Adipose tissue (tissue), 3 donors: ENCODE results near the gene UROS. TPM values are rescaled to one million over a fixed set of nuclear protein-coding genes. Genes with fewer than 3 reads are reported as not detected.

Experiments used
- H3K27ac ChIP-seq: one replicate; pipeline ENCODE4 v1.5.1; 2013; ENCODE audit warnings: low read depth, low read length
- WGBS, 3 donors: extraction: QIAGEN DNeasy Blood & Tissue Kit; methylation state at CpG; one replicate each; pipeline ENCODE4 v1.1.7; 2013; 5-methylcytosine and 5-hydroxymethylcytosine counted together
- polyA plus RNA-seq, 3 donors: library from polyadenylated mRNA; stranded (reverse); fragments of 200-250 nt; gene quantifications; one replicate each; pipeline ENCODE4 v1.2.3, GENCODE V29; 2013
- donor health status: healthy with polysubstance abuse.
- donor health status: Bipolar disorder and iron deficiency.
- donor health status: healthy.

UROS gene
- polyA plus RNA-seq, 3 donors = 17.1 to 56.3 (median 56.1) TPM

- 92 to 94% (median 93%) methylated on average over 31 to 32 of the region's 32 CpGs for WGBS, 3 donors
These were observed 48.4 kb downstream of the UROS start for GRCh38 chr10:125774581-125775191.

GRCh38 chr10:125773687-125774543 is 49.1 kb downstream of the UROS start:
- 70 to 82% (median 75%) methylated on average over 55 to 75 of the region's 75 CpGs for WGBS, 3 donors
- H3K27ac ChIP-seq = no peak overlapping the region

More at GRCh38 chr10:125774581-125775191, 48.4 kb downstream of the UROS start:
- no peak overlapping the region for H3K27ac ChIP-seq

- H3K27ac ChIP-seq = no peak overlapping the region
- WGBS, 3 donors = 91 to 94% (median 93%) methylated on average over 10 to 11 of the region's 11 CpGs
These were observed 50.2 kb downstream of the UROS start for GRCh38 chr10:125772864-125773180.

GRCh38 chr10:125772112-125772863 is 50.8 kb downstream of the UROS start:
- no peak overlapping the region for H3K27ac ChIP-seq
- WGBS, 3 donors = 86 to 95% (median 92%) methylated on average over 28 of the region's 28 CpGs

GRCh38 chr10:125770844-125771243 is 52.2 kb downstream of the UROS start:
- no peak overlapping the region for H3K27ac ChIP-seq
- WGBS, 3 donors = 89 to 95% (median 92%) methylated on average over 5 of the region's 5 CpGs

- WGBS, 3 donors = 87 to 94% (median 91%) methylated on average over 12 of the region's 12 CpGs
- no peak overlapping the region for H3K27ac ChIP-seq
These were observed 53.9 kb downstream of the UROS start for GRCh38 chr10:125769175-125769574.

- no peak overlapping the region for H3K27ac ChIP-seq
- 54 to 66% (median 61%) methylated on average over 4 of the region's 4 CpGs for WGBS, 3 donors
These were observed 54.7 kb downstream of the UROS start for GRCh38 chr10:125768219-125768855.

- 31 to 76% (median 63%) methylated on average over 4 of the region's 4 CpGs for WGBS, 3 donors
- no peak overlapping the region for H3K27ac ChIP-seq
These were observed 56.5 kb downstream of the UROS start for GRCh38 chr10:125766511-125766910.

GRCh38 chr10:125765835-125766234 is 57.2 kb downstream of the UROS start:
- 76 to 93% (median 79%) methylated on average over 2 of the region's 2 CpGs for WGBS, 3 donors
- no peak overlapping the region for H3K27ac ChIP-seq

- H3K27ac ChIP-seq = no peak overlapping the region
- WGBS, 3 donors = 91 to 94% (median 91%) methylated on average over 24 of the region's 24 CpGs
These were observed 60.1 kb downstream of the UROS start for GRCh38 chr10:125762692-125763648.

GRCh38 chr10:125761961-125762360 is 61.1 kb downstream of the UROS start:
- WGBS, 3 donors = 54 to 69% (median 55%) methylated on average over 1 of the region's 1 CpG
- no peak overlapping the region for H3K27ac ChIP-seq

- no peak overlapping the region for H3K27ac ChIP-seq
- WGBS, 3 donors = 89 to 100% (median 93%) methylated on average over 4 of the region's 4 CpGs
These were observed 65.3 kb downstream of the UROS start for GRCh38 chr10:125757742-125758141.

- no peak overlapping the region for H3K27ac ChIP-seq
- 88 to 94% (median 91%) methylated on average over 5 of the region's 5 CpGs for WGBS, 3 donors
These were observed 66.1 kb downstream of the UROS start for GRCh38 chr10:125756853-125757487.

GRCh38 chr10:125756196-125756595 is 66.9 kb downstream of the UROS start:
- WGBS, 3 donors = 37 to 87% (median 82%) methylated on average over 5 of the region's 5 CpGs
- no peak overlapping the region for H3K27ac ChIP-seq

- WGBS, 3 donors = 43 to 94% (median 87%) methylated on average over 5 of the region's 5 CpGs
- H3K27ac ChIP-seq = no peak overlapping the region
These were observed 75.6 kb downstream of the UROS start for GRCh38 chr10:125747417-125747816.

- 94 to 95% (median 94%) methylated on average over 2 of the region's 2 CpGs for WGBS, 3 donors
- no peak overlapping the region for H3K27ac ChIP-seq
These were observed 78.1 kb downstream of the UROS start for GRCh38 chr10:125744909-125745308.

GRCh38 chr10:125742465-125742864 is 80.6 kb downstream of the UROS start:
- 34 to 59% (median 48%) methylated on average over 2 of the region's 2 CpGs for WGBS, 3 donors
- no peak overlapping the region for H3K27ac ChIP-seq
